ENCODE results near the gene ETV1. TPM values are rescaled to one million over a fixed set of nuclear protein-coding genes. Genes with fewer than 3 reads are reported as not detected.

Gene ETV1
- total RNA-seq, 1 experiment from 2014 or later = 68.5 TPM

- no peak overlapping the region for H4K5ac ChIP-seq (ENCODE audit: insufficient read length, low read depth, low read length)
- no peak overlapping the region for H2BK120ac ChIP-seq (ENCODE audit: low read depth, low read length, poor library complexity, severe bottlenecking)
- no peak overlapping the region for H2AK5ac ChIP-seq (ENCODE audit: insufficient read length, low read length)
- no peak overlapping the region for H2BK20ac ChIP-seq (ENCODE audit: low read depth, low read length, poor library complexity, severe bottlenecking)
- no peaks in the 10 kb centered on the region; a peak in 1 of 7 replicates for H3K36me3 Mint-ChIP-seq (ENCODE audit: insufficient read depth in 1 of 3, low read depth in 3 of 3)
- no peaks in the 10 kb centered on the region for H4K20me1 ChIP-seq (ENCODE audit: control insufficient read depth, insufficient read depth, insufficient read length)
- H3K4me1 ChIP-seq (ENCODE audit: insufficient read depth, low read length) = no peaks in the 10 kb centered on the region
- no peak overlapping the region for H3K4me2 ChIP-seq (ENCODE audit: insufficient read depth, insufficient read length, low read length)
- H3K27ac ChIP-seq (ENCODE audit: insufficient read length, low read depth, low read length) = no peak overlapping the region
- H3K79me2 ChIP-seq (ENCODE audit: insufficient read depth, low read length) = no peaks in the 10 kb centered on the region
- H2BK15ac ChIP-seq (ENCODE audit: low read depth, low read length) = no peak overlapping the region
- TF ChIP-seq, protein P1, sequence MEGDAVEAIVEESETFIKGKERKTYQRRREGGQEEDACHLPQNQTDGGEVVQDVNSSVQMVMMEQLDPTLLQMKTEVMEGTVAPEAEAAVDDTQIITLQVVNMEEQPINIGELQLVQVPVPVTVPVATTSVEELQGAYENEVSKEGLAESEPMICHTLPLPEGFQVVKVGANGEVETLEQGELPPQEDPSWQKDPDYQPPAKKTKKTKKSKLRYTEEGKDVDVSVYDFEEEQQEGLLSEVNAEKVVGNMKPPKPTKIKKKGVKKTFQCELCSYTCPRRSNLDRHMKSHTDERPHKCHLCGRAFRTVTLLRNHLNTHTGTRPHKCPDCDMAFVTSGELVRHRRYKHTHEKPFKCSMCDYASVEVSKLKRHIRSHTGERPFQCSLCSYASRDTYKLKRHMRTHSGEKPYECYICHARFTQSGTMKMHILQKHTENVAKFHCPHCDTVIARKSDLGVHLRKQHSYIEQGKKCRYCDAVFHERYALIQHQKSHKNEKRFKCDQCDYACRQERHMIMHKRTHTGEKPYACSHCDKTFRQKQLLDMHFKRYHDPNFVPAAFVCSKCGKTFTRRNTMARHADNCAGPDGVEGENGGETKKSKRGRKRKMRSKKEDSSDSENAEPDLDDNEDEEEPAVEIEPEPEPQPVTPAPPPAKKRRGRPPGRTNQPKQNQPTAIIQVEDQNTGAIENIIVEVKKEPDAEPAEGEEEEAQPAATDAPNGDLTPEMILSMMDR (conservative IDR thresholded peaks at IDR 0.05) = no peak
- H3K4me1 Mint-ChIP-seq = 0 out of 4 replicates have a peak, but pooled peaks cover 0 to 3% of the 10 kb centered on the region in 2 experiments
- H3K23me2 ChIP-seq (ENCODE audit: insufficient read length, low read depth, low read length, poor library complexity, severe bottlenecking) = no peaks in the 10 kb centered on the region
- H3K9me3 ChIP-seq (ENCODE audit: control insufficient read depth, low read depth, low read length) = no peaks in the 10 kb centered on the region
- no peaks in the 10 kb centered on the region for H3K27me3 ChIP-seq (ENCODE audit: insufficient read depth, low read length)
- no peaks in the 10 kb centered on the region for H3K27me3 Mint-ChIP-seq (ENCODE audit: low read depth)
- no peak overlapping the region for H2AFZ ChIP-seq (ENCODE audit: low read length)
- no peak overlapping the region for H3K4ac ChIP-seq (ENCODE audit: low read depth, low read length)
- no peak overlapping the region for H3K4me3 Mint-ChIP-seq
- H3K9me3 Mint-ChIP-seq = no peaks in the 10 kb centered on the region
- no peak overlapping the region for H3K23ac ChIP-seq (ENCODE audit: insufficient read length, low read depth, low read length)
- no peak overlapping the region for H3T11ph ChIP-seq (ENCODE audit: low read length)
- H3K56ac ChIP-seq (ENCODE audit: insufficient read length, low read depth, low read length) = no peak overlapping the region
- H3K18ac ChIP-seq (ENCODE audit: insufficient read length, low read depth, low read length) = no peak overlapping the region
- H3K14ac ChIP-seq (ENCODE audit: insufficient read depth, low read length) = no peak overlapping the region
- no peak overlapping the region for H2BK12ac ChIP-seq (ENCODE audit: insufficient read length, low read depth, low read length)
- no peak overlapping the region for H4K91ac ChIP-seq (ENCODE audit: insufficient read length, low read depth, low read length)
- H4K8ac ChIP-seq (replicated peaks; ENCODE audit: insufficient read length, low read depth, low read length) = no peak overlapping the region
- no peaks in the 10 kb centered on the region for H3K79me1 ChIP-seq (ENCODE audit: insufficient read depth, low read depth, low read length, poor library complexity, severe bottlenecking)
- DNase-seq = no peak
- no peak overlapping the region for H3K9ac ChIP-seq (ENCODE audit: extremely low read depth, insufficient read length, low read length)
- no peak overlapping the region for H3K27ac Mint-ChIP-seq
- no peak overlapping the region for H2BK5ac ChIP-seq (ENCODE audit: insufficient read length, low read length)
- no CpG with 5 or more reads among the region's 4 CpGs for WGBS (ENCODE audit: extremely low coverage, insufficient read length, low lambda C conversion rate)
Measured at GRCh38 chr7:14023342-14023741, 33.9 kb upstream of the ETV1 start.
